ENCODE measurements around the gene TPCN1.

The TPCN1 gene

GRCh38 chr12:113208041-113208934 is 13.0 kb upstream of the TPCN1 start:
- peaks cover 38 to 97% (median 60%) of the 10 kb centered on the region in 10 experiments for H3K4me1 ChIP-seq
- peaks cover 0 to 23% (median 16%) of the 10 kb centered on the region in 11 experiments; a peak in 10 of 22 replicates for H4K20me1 ChIP-seq
- peak overlapping the region; percentile 29 to 82 (median 73) for H3K9ac ChIP-seq
- H3K9me3 ChIP-seq (replicated peaks in 1 of 11): peaks cover 0 to 13% (median 0%) of the 10 kb centered on the region in 11 experiments; a peak in 2 of 22 replicates
- peak overlapping the region; percentile 75 to 98 (median 92) for H3K4me2 ChIP-seq
- peak overlapping the region; percentile 64 to 94 (median 84) for H3K27ac ChIP-seq
- TF ChIP-seq Cebpa-rat (IDR thresholded peaks at IDR 0.05): peak in 3 of 11 experiments; percentile 13 to 48 (median 22); a peak in 5 of 22 replicates
- peaks cover 26 to 86% (median 79%) of the 10 kb centered on the region in 11 experiments for H3K27me3 ChIP-seq
- H3K4me3 ChIP-seq: peak overlapping the region in 8 of 10 experiments; percentile 6 to 48 (median 24); a peak in 11 of 20 replicates
- H3K36me3 ChIP-seq: peaks cover 0 to 9% (median 0%) of the 10 kb centered on the region in 11 experiments; a peak in 1 of 22 replicates

- Histone ChIP-seq H3K27me3 (peaks cover 29 to 85% (median 84%) of the 10 kb centered on the region in 11 experiments), H3K4me3 (no peak overlapping the region), H3K9me3 (replicated peaks in 1 of 11) (peaks cover 0 to 13% (median 0%) of the 10 kb centered on the region in 11 experiments; a peak in 2 of 22 replicates), H3K9ac (no peak overlapping the region), H3K4me1 (peaks cover 48 to 100% (median 77%) of the 10 kb centered on the region in 10 experiments), H4K20me1 (peaks cover 0 to 23% (median 16%) of the 10 kb centered on the region in 11 experiments; a peak in 10 of 22 replicates), H3K4me2 (peak overlapping the region in 5 of 11 experiments; percentile 3 to 98 (median 75); a peak in 8 of 22 replicates), H3K36me3 (peaks cover 0 to 9% (median 0%) of the 10 kb centered on the region in 11 experiments; a peak in 1 of 22 replicates), H3K27ac (no peak overlapping the region; a peak in 1 of 22 replicates)
- TF ChIP-seq Cebpa-rat (IDR thresholded peaks at IDR 0.05): no peak
Measured at GRCh38 chr12:113211160-113211559, 10.1 kb upstream of the TPCN1 start.

GRCh38 chr12:113214895-113215400 is 6.3 kb upstream of the TPCN1 start:
- H3K4me3 ChIP-seq: peak overlapping the region in 1 of 10 experiments; percentile 20; a peak in 1 of 20 replicates
- peak overlapping the region; percentile 1 to 86 (median 69); a peak in 20 of 22 replicates for H3K27ac ChIP-seq
- peak overlapping the region in 10 of 11 experiments; percentile 16 to 98 (median 80); a peak in 19 of 22 replicates for H3K4me2 ChIP-seq
- H4K20me1 ChIP-seq: peaks cover 0 to 5% (median 0%) of the 10 kb centered on the region in 11 experiments; a peak in 1 of 22 replicates
- peaks cover 0 to 13% (median 0%) of the 10 kb centered on the region in 11 experiments; a peak in 2 of 22 replicates for H3K9me3 ChIP-seq (replicated peaks in 1 of 11)
- peaks cover 34 to 100% (median 94%) of the 10 kb centered on the region in 11 experiments for H3K27me3 ChIP-seq
- H3K36me3 ChIP-seq: peaks cover 0 to 9% (median 0%) of the 10 kb centered on the region in 11 experiments; a peak in 1 of 22 replicates
- peak overlapping the region in 7 of 11 experiments; percentile 1 to 70 (median 63); a peak in 13 of 22 replicates for H3K9ac ChIP-seq
- TF ChIP-seq Cebpa-rat (IDR thresholded peaks at IDR 0.05): peak; percentile 91 to 99 (median 96)
- H3K4me1 ChIP-seq: peaks cover 33 to 99% (median 63%) of the 10 kb centered on the region in 10 experiments

- H3K36me3 ChIP-seq: peaks cover 0 to 9% (median 0%) of the 10 kb centered on the region in 11 experiments; a peak in 1 of 22 replicates
- peaks cover 0 to 13% (median 0%) of the 10 kb centered on the region in 11 experiments; a peak in 2 of 22 replicates for H3K9me3 ChIP-seq (replicated peaks in 1 of 11)
- H3K27me3 ChIP-seq: peaks cover 30 to 90% (median 83%) of the 10 kb centered on the region in 11 experiments
- peak overlapping the region in 10 of 11 experiments; percentile 71 to 98 (median 84); a peak in 19 of 22 replicates for H3K4me2 ChIP-seq
- H3K4me1 ChIP-seq: peaks cover 34 to 97% (median 63%) of the 10 kb centered on the region in 10 experiments
- H4K20me1 ChIP-seq: peaks cover 0 to 3% (median 0%) of the 10 kb centered on the region in 11 experiments; a peak in 1 of 22 replicates
- no peak overlapping the region; a peak in 1 of 22 replicates for H3K9ac ChIP-seq
- peak overlapping the region; percentile 1 to 86 (median 75); a peak in 16 of 22 replicates for H3K27ac ChIP-seq
- no peak for TF ChIP-seq Cebpa-rat (IDR thresholded peaks at IDR 0.05)
- no peak overlapping the region for H3K4me3 ChIP-seq
Measured at GRCh38 chr12:113216027-113216426, 5.2 kb upstream of the TPCN1 start.

GRCh38 chr12:113220593-113221180 is 577 bp upstream of the TPCN1 start:
- no peaks in the 10 kb centered on the region for H3K9me3 ChIP-seq (replicated peaks in 1 of 11)
- H3K9ac ChIP-seq: peak overlapping the region; percentile 26 to 79 (median 65); a peak in 18 of 22 replicates
- H3K4me2 ChIP-seq: peak overlapping the region; percentile 67 to 98 (median 95)
- H3K4me3 ChIP-seq: peak overlapping the region; percentile 43 to 89 (median 64)
- TF ChIP-seq Cebpa-rat (IDR thresholded peaks at IDR 0.05): no peak
- peaks cover 4 to 85% (median 75%) of the 10 kb centered on the region in 11 experiments; a peak in 20 of 22 replicates for H3K27me3 ChIP-seq
- H3K4me1 ChIP-seq: peaks cover 58 to 91% (median 74%) of the 10 kb centered on the region in 10 experiments
- H3K27ac ChIP-seq: peak overlapping the region in 9 of 11 experiments; percentile 8 to 89 (median 51); a peak in 15 of 22 replicates
- peaks cover 0 to 8% (median 0%) of the 10 kb centered on the region in 11 experiments; a peak in 3 of 22 replicates for H4K20me1 ChIP-seq
- H3K36me3 ChIP-seq: peaks cover 0 to 9% (median 0%) of the 10 kb centered on the region in 11 experiments; a peak in 3 of 22 replicates

- Histone ChIP-seq H3K9ac (peak overlapping the region; percentile 67 to 96 (median 82)), H4K20me1 (peaks cover 0 to 8% (median 0%) of the 10 kb centered on the region in 11 experiments; a peak in 3 of 22 replicates), H3K4me3 (peak overlapping the region; percentile 56 to 94 (median 70)), H3K4me2 (peak overlapping the region; percentile 93 to 100 (median 96)), H3K9me3 (replicated peaks in 1 of 11) (no peaks in the 10 kb centered on the region), H3K36me3 (peaks cover 0 to 24% (median 0%) of the 10 kb centered on the region in 11 experiments; a peak in 5 of 22 replicates), H3K27ac (peak overlapping the region; percentile 48 to 90 (median 74); a peak in 21 of 22 replicates), H3K4me1 (peaks cover 45 to 91% (median 71%) of the 10 kb centered on the region in 10 experiments), H3K27me3 (peaks cover 0 to 77% (median 64%) of the 10 kb centered on the region in 11 experiments; a peak in 19 of 22 replicates)
- no peak for TF ChIP-seq Cebpa-rat (IDR thresholded peaks at IDR 0.05)
Measured at GRCh38 chr12:113221997-113222729, 899 bp downstream of the TPCN1 start.

Data from BLaER1 treated with 17β-estradiol and CSF1 and Interleukin-3, amounts not matched to agents 10 nM and 100 nM (cell line).